PC-9 (cell line): Measurements from ENCODE around the gene INPP5A.

ENCODE experiments used
- CTCF ChIP-seq: fragments of 200-600 bp; sonication (generic); conservative IDR thresholded peaks from 2 replicates; pipeline ENCODE4 v1.6.1; 2017; ENCODE audit warnings: mixed run types, antibody characterized with exemption, mild to moderate bottlenecking, moderate library complexity
- EZH2 ChIP-seq: fragments of 200-600 bp; sonication (generic); IDR thresholded peaks from 2 replicates; pipeline ENCODE4 v1.8.0; 2017; ENCODE audit warnings: antibody characterized with exemption, low read depth

- no peak for TF ChIP-seq CTCF
- no peak for TF ChIP-seq EZH2
Observed at GRCh38 chr10:132557696-132558515, 20.3 kb downstream of the INPP5A start.
